ENCODE results near the gene CENPP.
"Not testable (repeated sequence)": the region's sequence is repeated elsewhere in the genome, so short reads cannot be mapped to it uniquely, and the experiment has no call there.

Gene CENPP

GRCh38 chr9:92615790-92616189 lies 290.0 kb downstream of the CENPP start:
- Histone ChIP-seq H3K9me3 (ENCODE audit: control insufficient read depth, insufficient read depth, low read depth, low read length) (no peaks in the 10 kb centered on the region), H3K4me1 (ENCODE audit: control insufficient read depth, insufficient read depth, low read length) (no peaks in the 10 kb centered on the region), H3K27ac (ENCODE audit: low read depth, low read length) (no peak overlapping the region), H3K27me3 (ENCODE audit: control insufficient read depth, insufficient read depth, low read length) (no peaks in the 10 kb centered on the region), H3K4me3 (ENCODE audit: low read depth, low read length) (no peak overlapping the region), H3K9ac (ENCODE audit: low read length) (no peak overlapping the region), H3K36me3 (ENCODE audit: control insufficient read depth, insufficient read depth, low read length) (peaks cover 85% of the 10 kb centered on the region)

- H3K27me3 ChIP-seq (ENCODE audit: control insufficient read depth, insufficient read depth, low read length): no peaks in the 10 kb centered on the region
- no peak overlapping the region for H3K27ac ChIP-seq (ENCODE audit: low read depth, low read length)
- peaks cover 87% of the 10 kb centered on the region for H3K36me3 ChIP-seq (ENCODE audit: control insufficient read depth, insufficient read depth, low read length)
- no peaks in the 10 kb centered on the region for H3K4me1 ChIP-seq (ENCODE audit: control insufficient read depth, insufficient read depth, low read length)
- H3K9ac ChIP-seq (ENCODE audit: low read length): no peak overlapping the region
- no peaks in the 10 kb centered on the region for H3K9me3 ChIP-seq (ENCODE audit: control insufficient read depth, insufficient read depth, low read depth, low read length)
- no peak overlapping the region for H3K4me3 ChIP-seq (ENCODE audit: low read depth, low read length)
Measured at GRCh38 chr9:92616199-92616641, 290.5 kb downstream of the CENPP start.

GRCh38 chr9:92616655-92617111 lies 290.9 kb downstream of the CENPP start:
- Histone ChIP-seq H3K36me3 (ENCODE audit: control insufficient read depth, insufficient read depth, low read length) (peaks cover 86% of the 10 kb centered on the region), H3K4me1 (ENCODE audit: control insufficient read depth, insufficient read depth, low read length) (no peaks in the 10 kb centered on the region), H3K27me3 (ENCODE audit: control insufficient read depth, insufficient read depth, low read length) (no peaks in the 10 kb centered on the region), H3K4me3 (ENCODE audit: low read depth, low read length) (no peak overlapping the region), H3K27ac (ENCODE audit: low read depth, low read length) (no peak overlapping the region), H3K9me3 (ENCODE audit: control insufficient read depth, insufficient read depth, low read depth, low read length) (no peaks in the 10 kb centered on the region), H3K9ac (ENCODE audit: low read length) (no peak overlapping the region)

- no peaks in the 10 kb centered on the region for H3K9me3 ChIP-seq (ENCODE audit: control insufficient read depth, insufficient read depth, low read depth, low read length)
- no peaks in the 10 kb centered on the region for H3K27me3 ChIP-seq (ENCODE audit: control insufficient read depth, insufficient read depth, low read length)
- H3K4me3 ChIP-seq (ENCODE audit: low read depth, low read length): no peak overlapping the region
- no peak overlapping the region for H3K27ac ChIP-seq (ENCODE audit: low read depth, low read length)
- no peak overlapping the region for H3K9ac ChIP-seq (ENCODE audit: low read length)
- peaks cover 80% of the 10 kb centered on the region for H3K36me3 ChIP-seq (ENCODE audit: control insufficient read depth, insufficient read depth, low read length)
- no peaks in the 10 kb centered on the region for H3K4me1 ChIP-seq (ENCODE audit: control insufficient read depth, insufficient read depth, low read length)
Measured at GRCh38 chr9:92617195-92617813, 291.6 kb downstream of the CENPP start.

GRCh38 chr9:92617951-92618510 lies 292.3 kb downstream of the CENPP start:
- no peaks in the 10 kb centered on the region for H3K27me3 ChIP-seq (ENCODE audit: control insufficient read depth, insufficient read depth, low read length)
- no peaks in the 10 kb centered on the region for H3K4me1 ChIP-seq (ENCODE audit: control insufficient read depth, insufficient read depth, low read length)
- H3K4me3 ChIP-seq (ENCODE audit: low read depth, low read length): no peak overlapping the region
- no peak overlapping the region for H3K9ac ChIP-seq (ENCODE audit: low read length)
- no peak overlapping the region for H3K27ac ChIP-seq (ENCODE audit: low read depth, low read length)
- no peaks in the 10 kb centered on the region for H3K9me3 ChIP-seq (ENCODE audit: control insufficient read depth, insufficient read depth, low read depth, low read length)
- peaks cover 74% of the 10 kb centered on the region for H3K36me3 ChIP-seq (ENCODE audit: control insufficient read depth, insufficient read depth, low read length)

- H3K27me3 ChIP-seq (ENCODE audit: control insufficient read depth, insufficient read depth, low read length): no peaks in the 10 kb centered on the region
- peaks cover 67% of the 10 kb centered on the region for H3K36me3 ChIP-seq (ENCODE audit: control insufficient read depth, insufficient read depth, low read length)
- no peak overlapping the region for H3K27ac ChIP-seq (ENCODE audit: low read depth, low read length)
- H3K4me1 ChIP-seq (ENCODE audit: control insufficient read depth, insufficient read depth, low read length): no peaks in the 10 kb centered on the region
- H3K4me3 ChIP-seq (ENCODE audit: low read depth, low read length): no peak overlapping the region
- no peaks in the 10 kb centered on the region for H3K9me3 ChIP-seq (ENCODE audit: control insufficient read depth, insufficient read depth, low read depth, low read length)
- no peak overlapping the region for H3K9ac ChIP-seq (ENCODE audit: low read length)
Measured at GRCh38 chr9:92618633-92619225, 293.0 kb downstream of the CENPP start.

GRCh38 chr9:92619601-92620300 lies 294.0 kb downstream of the CENPP start:
- Histone ChIP-seq H3K9ac (ENCODE audit: low read length) (no peak overlapping the region), H3K9me3 (ENCODE audit: control insufficient read depth, insufficient read depth, low read depth, low read length) (no peaks in the 10 kb centered on the region), H3K36me3 (ENCODE audit: control insufficient read depth, insufficient read depth, low read length) (peaks cover 63% of the 10 kb centered on the region), H3K4me1 (ENCODE audit: control insufficient read depth, insufficient read depth, low read length) (no peaks in the 10 kb centered on the region), H3K27me3 (ENCODE audit: control insufficient read depth, insufficient read depth, low read length) (no peaks in the 10 kb centered on the region), H3K27ac (ENCODE audit: low read depth, low read length) (no peak overlapping the region), H3K4me3 (ENCODE audit: low read depth, low read length) (no peak overlapping the region)

GRCh38 chr9:92620845-92621244 lies 295.1 kb downstream of the CENPP start:
- peaks cover 55% of the 10 kb centered on the region for H3K36me3 ChIP-seq (ENCODE audit: control insufficient read depth, insufficient read depth, low read length)
- H3K9ac ChIP-seq (ENCODE audit: low read length): no peak overlapping the region
- H3K27me3 ChIP-seq (ENCODE audit: control insufficient read depth, insufficient read depth, low read length): no peaks in the 10 kb centered on the region
- H3K9me3 ChIP-seq (ENCODE audit: control insufficient read depth, insufficient read depth, low read depth, low read length): no peaks in the 10 kb centered on the region
- no peak overlapping the region for H3K4me3 ChIP-seq (ENCODE audit: low read depth, low read length)
- no peak overlapping the region for H3K27ac ChIP-seq (ENCODE audit: low read depth, low read length)
- no peaks in the 10 kb centered on the region for H3K4me1 ChIP-seq (ENCODE audit: control insufficient read depth, insufficient read depth, low read length)

- H3K27ac ChIP-seq (ENCODE audit: low read depth, low read length); H3K27me3 ChIP-seq (ENCODE audit: control insufficient read depth, insufficient read depth, low read length); H3K4me1 ChIP-seq (ENCODE audit: control insufficient read depth, insufficient read depth, low read length); H3K9ac ChIP-seq (ENCODE audit: low read length); H3K4me3 ChIP-seq (ENCODE audit: low read depth, low read length); H3K9me3 ChIP-seq (ENCODE audit: control insufficient read depth, insufficient read depth, low read depth, low read length): not testable (repeated sequence)
- peaks cover 33% of the 10 kb centered on the region for H3K36me3 ChIP-seq (ENCODE audit: control insufficient read depth, insufficient read depth, low read length)
Measured at GRCh38 chr9:92623936-92624335, 298.2 kb downstream of the CENPP start.

GRCh38 chr9:92626484-92626883 lies 300.7 kb downstream of the CENPP start:
- Histone ChIP-seq H3K4me1 (ENCODE audit: control insufficient read depth, insufficient read depth, low read length) (no peaks in the 10 kb centered on the region), H3K27ac (ENCODE audit: low read depth, low read length) (no peak overlapping the region), H3K4me3 (ENCODE audit: low read depth, low read length) (no peak overlapping the region), H3K9ac (ENCODE audit: low read length) (no peak overlapping the region), H3K36me3 (ENCODE audit: control insufficient read depth, insufficient read depth, low read length) (peaks cover 15% of the 10 kb centered on the region), H3K27me3 (ENCODE audit: control insufficient read depth, insufficient read depth, low read length) (no peaks in the 10 kb centered on the region), H3K9me3 (ENCODE audit: control insufficient read depth, insufficient read depth, low read depth, low read length) (no peaks in the 10 kb centered on the region)

- Histone ChIP-seq H3K9me3 (ENCODE audit: control insufficient read depth, insufficient read depth, low read depth, low read length) (no peaks in the 10 kb centered on the region), H3K4me1 (ENCODE audit: control insufficient read depth, insufficient read depth, low read length) (no peaks in the 10 kb centered on the region), H3K9ac (ENCODE audit: low read length) (no peak overlapping the region), H3K4me3 (ENCODE audit: low read depth, low read length) (no peak overlapping the region), H3K27me3 (ENCODE audit: control insufficient read depth, insufficient read depth, low read length) (no peaks in the 10 kb centered on the region), H3K27ac (ENCODE audit: low read depth, low read length) (no peak overlapping the region), H3K36me3 (ENCODE audit: control insufficient read depth, insufficient read depth, low read length) (peaks cover 26% of the 10 kb centered on the region)
Measured at GRCh38 chr9:92627651-92628050, 301.9 kb downstream of the CENPP start.
